CMK (cell line): Measurements from ENCODE around the gene RAD51B.
"Not testable (repeated sequence)": the region's sequence is repeated elsewhere in the genome, so short reads cannot be mapped to it uniquely, and the experiment has no call there.

Experiments
- DNase-seq: peaks from one replicate; pipeline ENCODE4 v3.0.0-alpha.2; 2010; ENCODE audit warnings: low read depth

Gene RAD51B

GRCh38 chr14:68752271-68753006 is 932.9 kb downstream of the RAD51B start:
- DNase-seq = no peak

- DNase-seq = no peak
Observed at GRCh38 chr14:68753690-68754089, 934.1 kb downstream of the RAD51B start.

- no peak for DNase-seq
Observed at GRCh38 chr14:68755016-68755353, 935.4 kb downstream of the RAD51B start.

GRCh38 chr14:68756000-68756481 is 936.5 kb downstream of the RAD51B start:
- no peak for DNase-seq

GRCh38 chr14:68756734-68757133 is 937.2 kb downstream of the RAD51B start:
- DNase-seq = no peak

GRCh38 chr14:68757618-68758081 is 938.1 kb downstream of the RAD51B start:
- DNase-seq = peak; percentile 58

- no peak for DNase-seq
Observed at GRCh38 chr14:68758301-68758700, 938.7 kb downstream of the RAD51B start.

GRCh38 chr14:68759017-68759560 is 939.5 kb downstream of the RAD51B start:
- DNase-seq = no peak

- DNase-seq = no peak
Observed at GRCh38 chr14:68759937-68760336, 940.4 kb downstream of the RAD51B start.

GRCh38 chr14:68760761-68761160 is 941.2 kb downstream of the RAD51B start:
- DNase-seq = no peak

GRCh38 chr14:68761391-68761790 is 941.8 kb downstream of the RAD51B start:
- no peak for DNase-seq

- DNase-seq = peak; percentile 84
Observed at GRCh38 chr14:68762953-68763764, 943.6 kb downstream of the RAD51B start.

- DNase-seq = not testable (repeated sequence)
Observed at GRCh38 chr14:68763843-68764242, 944.3 kb downstream of the RAD51B start.

- DNase-seq = no peak
Observed at GRCh38 chr14:68766299-68767247, 947.0 kb downstream of the RAD51B start.

GRCh38 chr14:68767248-68767645 is 947.7 kb downstream of the RAD51B start:
- no peak for DNase-seq

- no peak for DNase-seq
Observed at GRCh38 chr14:68768316-68768715, 948.7 kb downstream of the RAD51B start.

- DNase-seq = no peak
Observed at GRCh38 chr14:68770051-68770450, 950.5 kb downstream of the RAD51B start.

GRCh38 chr14:68770553-68771286 is 951.1 kb downstream of the RAD51B start:
- DNase-seq = no peak

- no peak for DNase-seq
Observed at GRCh38 chr14:68771631-68772030, 952.1 kb downstream of the RAD51B start.

GRCh38 chr14:68772761-68773381 is 953.3 kb downstream of the RAD51B start:
- DNase-seq = no peak
